ENCODE data around the gene TMEM204.

Gene TMEM204

GRCh38 chr16:1530349-1530882, 3.0 kb upstream of the TMEM204 start:
- no peak for TF ChIP-seq REST (IDR thresholded peaks at IDR 0.05; ENCODE audit: low read depth)
- no peak for TF ChIP-seq USF1 (IDR thresholded peaks at IDR 0.05)
- no peak for TF ChIP-seq FOXM1 (IDR thresholded peaks at IDR 0.05; ENCODE audit: borderline replicate concordance, low read depth)
- TF ChIP-seq MAX (IDR thresholded peaks at IDR 0.05), result no peak
- TF ChIP-seq CREB1 (IDR thresholded peaks at IDR 0.05; ENCODE audit: low read depth), result no peak
- no peak for TF ChIP-seq NFIC (IDR thresholded peaks at IDR 0.05)
- TF ChIP-seq TAF1 (IDR thresholded peaks at IDR 0.05; ENCODE audit: low read depth), result no peak
- no peak for TF ChIP-seq EGR1 (IDR thresholded peaks at IDR 0.05)
- TF ChIP-seq EP300 (IDR thresholded peaks at IDR 0.05; ENCODE audit: borderline replicate concordance), result no peak

- TF ChIP-seq YY1 (IDR thresholded peaks at IDR 0.05; ENCODE audit: low read depth), result no peak
Measured at GRCh38 chr16:1530883-1531637, 2.4 kb upstream of the TMEM204 start.

GRCh38 chr16:1531638-1531910, 1.9 kb upstream of the TMEM204 start:
- TF ChIP-seq RAD21 (IDR thresholded peaks at IDR 0.05; ENCODE audit: low read depth) (no peak), YY1 (IDR thresholded peaks at IDR 0.05; ENCODE audit: low read depth) (no peak), TCF12 (IDR thresholded peaks at IDR 0.05; ENCODE audit: low read depth) (no peak), EGR1 (IDR thresholded peaks at IDR 0.05) (no peak), NFIC (IDR thresholded peaks at IDR 0.05) (no peak), CEBPB (IDR thresholded peaks at IDR 0.05) (no peak), REST (IDR thresholded peaks at IDR 0.05; ENCODE audit: low read depth) (no peak), MAX (IDR thresholded peaks at IDR 0.05) (no peak)

DNA sequence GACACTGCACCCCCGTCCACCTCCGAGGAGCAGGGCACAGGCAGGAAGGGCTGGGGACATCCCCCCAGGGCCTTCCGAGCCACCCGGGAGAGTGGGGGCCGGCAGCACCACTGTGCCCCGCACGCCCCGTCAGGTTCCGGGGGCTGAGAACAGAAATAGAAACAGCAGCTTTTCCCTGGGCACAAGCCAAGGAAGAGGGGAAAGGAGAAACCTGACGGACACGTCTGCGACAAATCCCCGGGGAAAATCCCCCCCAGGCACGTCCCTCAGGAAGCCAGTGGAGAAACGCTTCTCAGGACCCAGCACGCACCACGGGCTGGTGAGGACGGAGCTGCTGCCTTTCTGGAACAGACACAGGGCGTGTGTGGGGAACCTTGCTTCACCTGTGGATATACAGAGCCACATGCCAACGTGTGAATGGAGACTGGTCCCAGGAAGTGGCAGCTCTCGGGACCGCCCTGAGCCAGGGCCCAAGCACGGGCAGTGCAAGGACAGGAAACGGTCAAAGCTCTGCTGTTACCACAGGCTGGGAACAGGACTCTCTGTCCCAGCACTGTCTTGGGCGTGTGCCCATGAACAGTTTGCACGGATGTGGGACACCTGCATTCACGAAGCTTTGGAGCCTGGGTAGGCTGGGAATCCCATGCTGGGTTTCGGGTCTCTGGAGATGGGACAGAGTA, 1.2 kb upstream of the TMEM204 start:
- TF ChIP-seq CEBPB (IDR thresholded peaks at IDR 0.05) (no peak), ZBTB7A (IDR thresholded peaks at IDR 0.05; ENCODE audit: low read depth) (no peak), YY1 (IDR thresholded peaks at IDR 0.05; ENCODE audit: low read depth) (no peak), TEAD4 (IDR thresholded peaks at IDR 0.05) (no peak), RAD21 (IDR thresholded peaks at IDR 0.05; ENCODE audit: low read depth) (no peak), EP300 (IDR thresholded peaks at IDR 0.05; ENCODE audit: borderline replicate concordance) (no peak), NFIC (IDR thresholded peaks at IDR 0.05) (no peak), MAX (IDR thresholded peaks at IDR 0.05) (no peak), TCF12 (IDR thresholded peaks at IDR 0.05; ENCODE audit: low read depth) (no peak), USF1 (IDR thresholded peaks at IDR 0.05) (no peak), CREB1 (IDR thresholded peaks at IDR 0.05; ENCODE audit: low read depth) (no peak), TAF1 (IDR thresholded peaks at IDR 0.05; ENCODE audit: low read depth) (no peak), EGR1 (IDR thresholded peaks at IDR 0.05) (no peak), FOXM1 (IDR thresholded peaks at IDR 0.05; ENCODE audit: borderline replicate concordance, low read depth) (no peak), REST (IDR thresholded peaks at IDR 0.05; ENCODE audit: low read depth) (no peak)

All from Ishikawa (cell line).